ENCODE results near the gene MISP3. TPM values are rescaled to one million over a fixed set of nuclear protein-coding genes. Genes with fewer than 3 reads are reported as not detected.
A peak's percentile ranks its signal among the peaks of the same experiment; 100 is the strongest.

MISP3 gene
- polyA plus RNA-seq, 6 donors from 2014 or later: 0.16 to 0.53 (median 0.20) TPM; not detected in 3

DNA sequence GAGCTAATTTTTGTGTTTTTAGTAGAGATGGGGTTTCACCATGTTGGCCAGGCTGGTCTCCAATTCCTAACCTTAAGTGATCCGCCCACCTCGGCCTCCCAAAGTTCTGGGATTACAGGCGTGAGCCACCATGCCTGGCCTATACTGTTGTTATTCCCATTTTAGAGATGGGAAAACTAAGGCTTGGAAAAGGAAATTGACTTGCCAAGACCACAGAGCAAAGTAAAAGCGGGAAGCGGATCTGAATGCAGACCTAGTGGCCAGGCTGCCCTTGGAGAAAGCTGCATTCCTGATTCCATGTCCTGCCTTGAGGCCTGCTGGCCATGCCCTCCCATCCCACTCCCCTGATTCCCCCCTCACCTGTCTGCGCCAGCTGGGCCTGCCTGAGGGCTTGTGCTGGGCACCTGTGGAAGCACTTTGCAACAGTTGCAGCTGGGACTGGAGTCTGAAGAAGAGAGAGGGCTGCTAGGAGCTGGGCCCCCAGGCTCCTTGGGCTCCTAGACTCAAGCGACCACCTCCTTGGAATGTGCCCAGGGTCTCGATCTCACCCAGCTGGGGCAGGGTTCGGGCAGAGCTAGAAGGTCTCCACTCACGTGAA, 16.4 kb upstream of the MISP3 start:
- Mint-ChIP-seq H3K9me3 (peaks cover 0 to 4% (median 0%) of the 10 kb centered on the region in 7 donors), H3K4me3 (peak overlapping the region in 1 of 8 donors; percentile 20), H3K4me1 (peaks cover 20 to 25% (median 20%) of the 10 kb centered on the region in 3 donors), H3K27me3 (peaks cover 30 to 50% (median 32%) of the 10 kb centered on the region in 3 donors), H3K36me3 (peaks cover 0 to 25% of the 10 kb centered on the region in 2 donors), H3K27ac (no peak overlapping the region)
- DNase-seq (no peak), ATAC-seq (ENCODE audit: low read depth in 2 of 2) (no peak)

DNA sequence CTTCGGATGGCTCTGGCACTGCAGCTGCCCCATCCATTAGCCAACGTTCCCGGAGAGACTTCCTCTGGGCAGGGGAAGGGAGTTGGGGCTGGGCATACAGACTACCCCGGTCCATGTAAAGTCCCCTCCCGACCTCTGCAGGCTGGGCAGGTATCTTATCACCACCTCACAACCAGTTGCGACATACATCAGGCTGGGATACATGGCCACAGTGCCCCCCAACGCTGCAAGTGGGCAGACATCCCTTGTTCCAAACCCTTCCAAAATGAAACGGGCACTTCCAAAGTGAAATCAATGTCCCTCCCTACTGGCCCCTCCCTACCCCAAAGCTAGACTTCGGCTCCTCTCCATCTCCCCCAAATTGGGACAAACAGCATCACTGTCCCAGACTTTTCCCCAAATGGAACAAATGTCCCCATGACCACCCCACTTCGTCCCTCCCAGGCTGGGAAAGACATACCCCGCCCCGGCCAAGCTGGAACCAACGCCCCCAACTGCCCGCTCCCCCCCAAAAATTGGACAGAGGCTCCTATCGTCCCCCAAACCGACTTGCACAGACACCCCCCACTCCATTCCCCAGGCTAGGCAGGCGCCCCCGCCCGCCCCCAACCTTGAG, 15.7 kb upstream of the MISP3 start:
- H3K4me1 Mint-ChIP-seq: peaks cover 20 to 22% (median 20%) of the 10 kb centered on the region in 3 donors
- H3K36me3 Mint-ChIP-seq: peaks cover 0 to 18% of the 10 kb centered on the region in 2 donors
- no peak for DNase-seq
- peaks cover 0 to 4% (median 0%) of the 10 kb centered on the region in 7 donors for H3K9me3 Mint-ChIP-seq
- ATAC-seq (ENCODE audit: low read depth in 2 of 2): no peak
- H3K4me3 Mint-ChIP-seq: peak overlapping the region in 6 of 8 donors; percentile 21 to 90 (median 68)
- peaks cover 33 to 57% (median 37%) of the 10 kb centered on the region in 3 donors for H3K27me3 Mint-ChIP-seq
- no peak overlapping the region for H3K27ac Mint-ChIP-seq

DNA sequence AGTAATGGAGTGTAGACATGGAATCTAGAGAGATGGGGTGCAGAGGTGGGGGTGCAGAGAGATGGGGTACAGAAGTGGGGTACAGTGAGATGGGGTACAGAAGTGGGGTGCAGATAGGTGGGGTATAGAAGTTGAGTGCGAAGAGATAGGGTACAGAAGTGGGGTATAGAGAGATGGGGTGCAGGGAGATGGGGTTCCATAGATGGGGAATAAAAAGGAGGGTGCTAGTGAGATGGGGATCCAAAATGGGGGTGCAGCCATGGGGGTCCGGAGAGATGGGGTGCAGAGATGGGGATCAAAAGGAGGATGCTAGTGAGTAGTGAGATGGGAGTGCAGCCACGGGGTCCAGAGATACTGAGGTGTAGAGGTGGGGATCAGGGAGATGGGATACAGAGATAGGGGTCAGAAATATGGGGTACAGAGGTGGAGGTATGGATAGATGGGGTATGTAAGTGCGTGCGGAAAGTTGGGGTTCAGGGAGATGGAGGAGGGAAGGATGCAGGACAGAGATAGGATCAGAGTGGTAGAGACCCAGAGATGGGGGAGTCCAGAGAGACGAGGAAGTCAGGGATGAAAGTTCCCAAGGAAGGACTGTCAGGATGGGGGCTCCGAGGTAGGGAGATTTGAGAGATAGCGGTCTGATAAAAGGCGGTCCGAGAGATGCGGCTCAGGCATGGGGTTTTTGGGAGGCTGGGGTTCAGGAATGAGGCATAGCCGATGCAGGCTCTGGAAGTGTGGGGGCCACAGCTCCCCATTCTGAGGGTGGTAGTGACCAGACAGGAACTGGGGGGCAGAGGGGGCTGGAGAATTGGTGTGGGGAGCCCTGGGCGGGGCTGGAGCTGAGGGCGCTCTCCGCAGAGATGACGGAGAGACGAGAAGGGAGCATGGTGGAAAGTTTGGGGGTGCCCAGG, 14.1 kb upstream of the MISP3 start:
- H3K4me3 Mint-ChIP-seq: peak overlapping the region in 6 of 8 donors; percentile 63 to 75 (median 68)
- DNase-seq (no peak), ATAC-seq (ENCODE audit: low read depth in 2 of 2) (no peak)
- H3K36me3 Mint-ChIP-seq: peaks cover 0 to 11% of the 10 kb centered on the region in 2 donors
- peaks cover 33 to 57% (median 37%) of the 10 kb centered on the region in 3 donors for H3K27me3 Mint-ChIP-seq
- peaks cover 0 to 4% (median 0%) of the 10 kb centered on the region in 7 donors for H3K9me3 Mint-ChIP-seq
- peak overlapping the region in 3 of 6 donors; percentile 70 to 90 (median 72) for H3K27ac Mint-ChIP-seq
- H3K4me1 Mint-ChIP-seq: peaks cover 16 to 20% (median 19%) of the 10 kb centered on the region in 3 donors

DNA sequence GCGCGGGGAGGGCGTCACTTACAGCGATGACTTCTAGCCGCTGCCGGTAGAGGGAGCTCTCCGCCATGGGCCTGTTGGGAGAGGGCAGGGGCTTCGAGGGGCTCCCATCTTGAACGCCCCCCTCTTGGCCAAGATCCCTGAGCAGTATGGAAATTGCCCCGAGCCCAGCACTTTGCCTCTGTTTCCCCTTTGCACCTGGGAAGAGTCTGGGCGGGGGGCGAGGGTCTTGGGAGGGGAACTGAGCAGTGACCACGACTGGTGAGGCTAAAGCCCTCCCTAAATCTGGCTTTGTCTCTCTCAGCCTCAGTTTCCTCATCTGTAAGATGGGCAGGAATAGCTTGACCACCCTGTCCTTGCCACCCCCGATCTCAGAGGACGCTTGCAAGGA, 13.5 kb upstream of the MISP3 start:
- peaks cover 16 to 20% (median 19%) of the 10 kb centered on the region in 3 donors for H3K4me1 Mint-ChIP-seq
- peak overlapping the region in 1 of 6 donors; percentile 90 for H3K27ac Mint-ChIP-seq
- peak; percentile 65 to 69 for ATAC-seq (ENCODE audit: low read depth in 2 of 2)
- peaks cover 0 to 1% (median 0%) of the 10 kb centered on the region in 7 donors for H3K9me3 Mint-ChIP-seq
- peak overlapping the region in 5 of 8 donors; percentile 55 to 75 (median 67) for H3K4me3 Mint-ChIP-seq
- peaks cover 33 to 57% (median 37%) of the 10 kb centered on the region in 3 donors for H3K27me3 Mint-ChIP-seq
- H3K36me3 Mint-ChIP-seq: peaks cover 0 to 11% of the 10 kb centered on the region in 2 donors
- DNase-seq: peak; percentile 31

GRCh38 chr19:14059652-14060155, 12.9 kb upstream of the MISP3 start:
- ATAC-seq (ENCODE audit: low read depth in 2 of 2): no peak

DNA sequence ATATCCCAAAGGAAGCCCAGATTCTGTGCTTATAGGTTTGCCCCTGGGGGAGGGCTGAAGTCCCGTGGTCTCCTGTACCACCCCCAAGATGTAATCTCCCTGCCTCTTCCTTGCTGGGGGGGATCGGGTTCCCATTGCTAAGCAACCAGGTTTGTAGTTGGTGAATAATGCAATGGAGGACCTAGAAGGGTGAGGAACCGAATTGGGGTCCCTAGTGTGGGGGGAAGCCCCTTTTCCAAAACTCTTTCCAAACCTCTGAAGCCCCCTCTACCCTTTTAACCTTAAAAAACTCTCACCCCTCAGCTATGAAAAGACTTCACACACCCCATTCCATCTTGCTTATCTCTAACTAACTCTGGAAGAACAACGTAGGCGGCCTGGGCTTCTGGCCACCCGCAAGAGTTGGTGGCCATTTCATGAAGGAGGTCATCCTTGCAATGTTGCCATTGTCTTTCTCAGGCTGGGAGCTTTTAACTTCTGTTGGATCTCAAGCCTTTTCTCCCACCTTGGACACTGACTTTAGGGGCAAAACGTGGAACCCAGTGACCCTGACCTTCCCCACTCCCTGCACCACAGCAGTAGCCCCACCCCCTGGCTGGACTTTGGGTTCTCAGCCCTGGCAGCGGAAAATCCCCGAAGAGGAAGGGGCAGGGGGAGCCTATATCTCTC, 11.4 kb upstream of the MISP3 start:
- no peak for DNase-seq
- H3K27ac Mint-ChIP-seq: no peak overlapping the region
- no peaks in the 10 kb centered on the region for H3K9me3 Mint-ChIP-seq
- peaks cover 31 to 52% (median 41%) of the 10 kb centered on the region in 3 donors for H3K27me3 Mint-ChIP-seq
- no peak overlapping the region for H3K4me3 Mint-ChIP-seq
- ATAC-seq (ENCODE audit: low read depth in 2 of 2): no peak
- H3K36me3 Mint-ChIP-seq: peaks cover 0 to 11% of the 10 kb centered on the region in 2 donors
- H3K4me1 Mint-ChIP-seq: peaks cover 16 to 19% (median 16%) of the 10 kb centered on the region in 3 donors

More at GRCh38 chr19:14059652-14060155, 12.9 kb upstream of the MISP3 start:
- DNase-seq: no peak
- Mint-ChIP-seq H3K27me3 (peaks cover 33 to 56% (median 37%) of the 10 kb centered on the region in 3 donors), H3K27ac (peak overlapping the region in 2 of 6 donors; percentile 16 to 28), H3K4me3 (no peak overlapping the region), H3K36me3 (peaks cover 0 to 11% of the 10 kb centered on the region in 2 donors), H3K9me3 (no peaks in the 10 kb centered on the region), H3K4me1 (peaks cover 16 to 20% (median 19%) of the 10 kb centered on the region in 3 donors)

GRCh38 chr19:14061751-14062557, 10.6 kb upstream of the MISP3 start, which contains the start of gene PALM3:
TSS of gene PALM3 (minus strand) at chr19:14062076. CDS start at chr19:14061980, 96 bp downstream.
- ATAC-seq (ENCODE audit: low read depth in 2 of 2): no peak
- Mint-ChIP-seq H3K36me3 (peaks cover 0 to 11% of the 10 kb centered on the region in 2 donors), H3K27me3 (peaks cover 32 to 52% (median 49%) of the 10 kb centered on the region in 3 donors), H3K4me3 (peak within 1 kb of the TSS in 1 of 8 donors; percentile 52), H3K9me3 (no peaks in the 10 kb centered on the region), H3K4me1 (peaks cover 16% of the 10 kb centered on the region in 3 donors), H3K27ac (no peak within 1 kb of the TSS)
- no peak for DNase-seq

- H3K9me3 Mint-ChIP-seq: no peaks in the 10 kb centered on the region
- peaks cover 15 to 16% (median 15%) of the 10 kb centered on the region in 3 donors for H3K4me1 Mint-ChIP-seq
- H3K27me3 Mint-ChIP-seq: peaks cover 32 to 49% (median 47%) of the 10 kb centered on the region in 3 donors
- H3K27ac Mint-ChIP-seq: no peak overlapping the region
- no peak overlapping the region for H3K4me3 Mint-ChIP-seq
- DNase-seq: no peak
- peaks cover 0 to 11% of the 10 kb centered on the region in 2 donors for H3K36me3 Mint-ChIP-seq
- ATAC-seq (ENCODE audit: low read depth in 2 of 2): no peak
Measured at GRCh38 chr19:14062558-14062855, 10.1 kb upstream of the MISP3 start.

DNA sequence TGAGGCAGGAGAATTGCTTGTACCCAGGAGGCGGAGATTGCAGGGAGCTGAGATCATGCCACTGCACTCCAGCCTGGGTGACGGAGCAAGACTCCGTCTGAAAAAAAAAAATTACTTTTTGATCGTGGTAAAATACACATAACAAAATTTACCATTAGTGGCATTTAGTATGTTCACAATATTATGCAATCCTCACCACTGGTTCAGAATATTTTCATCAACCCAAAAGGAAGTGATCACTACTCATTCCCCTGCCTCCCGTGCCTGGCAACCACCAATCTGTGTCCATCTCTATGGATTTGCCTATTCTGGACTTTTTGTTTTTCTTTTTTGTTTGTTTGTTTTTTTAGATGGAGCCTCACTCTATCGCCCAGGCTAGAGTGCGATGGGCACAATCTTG, 9.5 kb upstream of the MISP3 start:
- Mint-ChIP-seq H3K9me3 (no peaks in the 10 kb centered on the region), H3K4me3 (no peak overlapping the region), H3K4me1 (peaks cover 9 to 11% (median 9%) of the 10 kb centered on the region in 3 donors), H3K36me3 (peaks cover 0 to 7% of the 10 kb centered on the region in 2 donors), H3K27ac (peak overlapping the region in 1 of 6 donors; percentile 93), H3K27me3 (peaks cover 32 to 43% (median 41%) of the 10 kb centered on the region in 3 donors)
- DNase-seq (no peak), ATAC-seq (ENCODE audit: low read depth in 2 of 2) (no peak)

- peak overlapping the region in 1 of 6 donors; percentile 49 for H3K27ac Mint-ChIP-seq
- peaks cover 7 to 20% (median 18%) of the 10 kb centered on the region in 3 donors for H3K27me3 Mint-ChIP-seq
- DNase-seq (no peak), ATAC-seq (ENCODE audit: low read depth in 2 of 2) (peak; percentile 37 to 52)
- no peak overlapping the region for H3K4me3 Mint-ChIP-seq
- no peaks in the 10 kb centered on the region for H3K9me3 Mint-ChIP-seq
- no peaks in the 10 kb centered on the region for H3K36me3 Mint-ChIP-seq
- no peaks in the 10 kb centered on the region for H3K4me1 Mint-ChIP-seq
Measured at GRCh38 chr19:14066134-14066533, 6.5 kb upstream of the MISP3 start.

DNA sequence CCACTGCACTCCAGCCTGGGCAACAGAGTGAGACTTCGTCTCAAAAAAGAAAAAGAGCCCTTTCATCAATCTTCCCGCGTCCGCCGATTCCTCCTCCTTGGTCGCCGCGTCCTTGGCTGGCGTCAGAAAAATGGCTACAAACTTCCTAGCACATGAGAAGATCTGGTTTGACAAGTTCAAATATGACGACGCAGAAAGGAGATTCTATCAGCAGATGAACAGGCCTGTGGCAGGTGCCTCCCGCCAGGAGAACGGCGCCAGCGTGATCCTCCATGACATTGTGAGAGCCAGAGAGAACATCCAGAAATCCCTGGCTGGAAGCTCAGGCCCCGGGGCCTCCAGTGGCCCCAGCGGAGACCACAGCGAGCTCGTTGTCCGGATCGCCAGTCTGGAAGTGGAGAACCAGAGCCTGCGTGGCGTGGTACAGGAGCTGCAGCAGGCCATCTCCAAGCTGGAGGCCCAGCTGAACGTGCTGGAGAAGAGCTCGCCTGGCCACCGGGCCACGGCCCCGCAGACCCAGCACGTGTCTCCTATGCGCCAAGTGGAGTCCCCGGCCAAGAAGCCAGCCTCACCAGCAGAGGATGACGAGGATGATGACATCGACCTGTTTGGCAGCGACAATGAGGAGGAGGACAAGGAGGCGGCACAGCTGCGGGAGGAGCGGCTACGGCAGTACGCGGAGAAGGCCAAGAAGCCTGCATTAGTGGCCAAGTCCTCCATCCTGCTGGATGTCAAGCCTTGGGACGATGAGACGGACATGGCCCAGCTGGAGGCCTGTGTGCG, 2.1 kb upstream of the MISP3 start:
- peaks cover 14 to 21% (median 18%) of the 10 kb centered on the region in 3 donors for H3K4me1 Mint-ChIP-seq
- H3K36me3 Mint-ChIP-seq: no peaks in the 10 kb centered on the region
- peaks cover 3 to 19% (median 12%) of the 10 kb centered on the region in 3 donors for H3K27me3 Mint-ChIP-seq
- H3K27ac Mint-ChIP-seq: peak overlapping the region in 1 of 6 donors; percentile 66
- H3K4me3 Mint-ChIP-seq: peak overlapping the region in 7 of 8 donors; percentile 26 to 68 (median 45)
- ATAC-seq (ENCODE audit: low read depth in 2 of 2) (no peak), DNase-seq (no peak)
- no peaks in the 10 kb centered on the region for H3K9me3 Mint-ChIP-seq

Data from naive B cell (primary cell).